WERI-Rb-1 (cell line): Measurements from ENCODE around the gene PPIA.
"Not testable (repeated sequence)": the region's sequence is repeated elsewhere in the genome, so short reads cannot be mapped to it uniquely, and the experiment has no call there.

Experiments used
- DNase-seq: peaks from one replicate; pipeline ENCODE4 v3.0.0-alpha.2; 2020
- H3K27ac ChIP-seq: fragments of 250-450 bp; sonication (Bioruptor Pico); 2 replicates; pipeline ENCODE4 v1.5.1; 2020; ENCODE audit warnings: mild to moderate bottlenecking, moderate library complexity
- H3K27me3 ChIP-seq: fragments of 250-450 bp; sonication (Bioruptor Pico); 2 replicates; pipeline ENCODE4 v1.5.1; 2021; ENCODE audit warnings: mild to moderate bottlenecking, low read depth, moderate library complexity; ENCODE audit not compliant: insufficient read depth, severe bottlenecking
- H3K36me3 ChIP-seq: fragments of 250-450 bp; sonication (Bioruptor Pico); 2 replicates; pipeline ENCODE4 v1.5.1; 2020; ENCODE audit warnings: mild to moderate bottlenecking, moderate library complexity
- H3K4me3 ChIP-seq: 2 replicates; pipeline ENCODE4 v1.5.1; 2011; ENCODE audit warnings: low read depth, mild to moderate bottlenecking, control low read depth, low read length
- H3K9me3 ChIP-seq: fragments of 250-450 bp; sonication (Bioruptor Pico); 2 replicates; pipeline ENCODE4 v1.5.1; 2021; ENCODE audit warnings: mild to moderate bottlenecking, moderate library complexity; ENCODE audit not compliant: severe bottlenecking
- CTCF ChIP-seq: IDR thresholded peaks from 2 replicates; pipeline ENCODE4 v1.5.1; 2011; ENCODE audit warnings: low read depth, mild to moderate bottlenecking, control low read depth, inconsistent platforms, low read length

PPIA gene

GRCh38 chr7:44797329-44798258, 1.1 kb downstream of the PPIA start:
- Histone ChIP-seq H3K4me3 (peak overlapping the region; percentile 89), H3K27ac (peak overlapping the region; percentile 100), H3K27me3 (no peaks in the 10 kb centered on the region), H3K36me3 (peaks cover 59% of the 10 kb centered on the region), H3K9me3 (peaks cover 2% of the 10 kb centered on the region)
- DNase-seq: peak; percentile 87
- peak; percentile 68 for TF ChIP-seq CTCF

GRCh38 chr7:44798649-44799305, 2.3 kb downstream of the PPIA start:
- peaks cover 71% of the 10 kb centered on the region for H3K36me3 ChIP-seq
- DNase-seq: no peak
- H3K9me3 ChIP-seq: peaks cover 2% of the 10 kb centered on the region
- no peak overlapping the region for H3K27ac ChIP-seq
- H3K27me3 ChIP-seq: no peaks in the 10 kb centered on the region
- no peak for TF ChIP-seq CTCF
- no peak overlapping the region for H3K4me3 ChIP-seq

- DNase-seq: no peak
- Histone ChIP-seq H3K27me3 (no peaks in the 10 kb centered on the region), H3K36me3 (peaks cover 81% of the 10 kb centered on the region), H3K9me3 (peaks cover 2% of the 10 kb centered on the region), H3K27ac (no peak overlapping the region), H3K4me3 (no peak overlapping the region)
- no peak for TF ChIP-seq CTCF
Observed at GRCh38 chr7:44799939-44800338, 3.5 kb downstream of the PPIA start.

GRCh38 chr7:44801890-44802289, 5.4 kb downstream of the PPIA start:
- Histone ChIP-seq H3K27me3 (no peaks in the 10 kb centered on the region), H3K4me3 (no peak overlapping the region), H3K36me3 (peaks cover 80% of the 10 kb centered on the region), H3K27ac (no peak overlapping the region), H3K9me3 (no peaks in the 10 kb centered on the region)
- no peak for TF ChIP-seq CTCF
- no peak for DNase-seq

- TF ChIP-seq CTCF: no peak
Observed at GRCh38 chr7:44802418-44803025, 6.0 kb downstream of the PPIA start.

GRCh38 chr7:44803828-44804519, 7.5 kb downstream of the PPIA start:
- H3K36me3 ChIP-seq: peaks cover 61% of the 10 kb centered on the region
- not testable (repeated sequence) for H3K4me3 ChIP-seq, H3K27ac ChIP-seq, H3K27me3 ChIP-seq, DNase-seq, H3K9me3 ChIP-seq

More at GRCh38 chr7:44802418-44803025, 6.0 kb downstream of the PPIA start:
- Histone ChIP-seq H3K9me3 (no peaks in the 10 kb centered on the region), H3K4me3 (no peak overlapping the region), H3K27me3 (no peaks in the 10 kb centered on the region), H3K36me3 (peaks cover 76% of the 10 kb centered on the region), H3K27ac (no peak overlapping the region)
- no peak for DNase-seq
